IMR-90 (cell line): ENCODE measurements around the gene GNAZ. TPM values are rescaled to one million over a fixed set of nuclear protein-coding genes. Genes with fewer than 3 reads are reported as not detected.

ENCODE experiments used
- ATAC-seq: fragments of 200-7000 bp; cut with Tn5 transposase; 2 replicates; pipeline ENCODE4 v1.9.1; 2020; ENCODE audit warnings: low read depth, mild to moderate bottlenecking, moderate library complexity
- BruUV-seq: library from RNA; stranded (reverse); fragments of 400-500 nt; replicated peaks from 2 replicates; lab custom pipeline; 2021; lab: Mats Ljungman, UMichigan
- CTCF ChIA-PET: fragments of 300-600 bp; formaldehyde crosslinking; extraction: SDS; loops from one replicate; lab custom pipeline; 2021; ENCODE audit warnings: antibody characterized with exemption; lab: Yijun Ruan, JAX
- POLR2A ChIA-PET: fragments of 300-600 bp; sonication (Branson Sonifier 250); formaldehyde crosslinking; loops from one replicate; lab custom pipeline; 2022; ENCODE audit warnings: antibody characterized with exemption; ENCODE audit not compliant: unreplicated experiment; lab: Charles Lee
- DNase-seq: peaks from one replicate; pipeline ENCODE4 v3.0.0; 2013
- H2AFZ ChIP-seq: replicated peaks from 2 replicates; pipeline ENCODE3; 2013; ENCODE audit warnings: low read length, mild to moderate bottlenecking; ENCODE audit not compliant: poor library complexity
- H2AK5ac ChIP-seq: 2 replicates; pipeline ENCODE4 v1.6.1; 2013; ENCODE audit warnings: low read depth, low read length, inconsistent platforms
- H2AK9ac ChIP-seq: replicated peaks from 2 replicates; pipeline ENCODE3; 2013; ENCODE audit warnings: mild to moderate bottlenecking, low read depth, low read length, moderate library complexity; ENCODE audit not compliant: poor library complexity
- H2BK120ac ChIP-seq: 2 replicates; pipeline ENCODE4 v1.6.1; 2013; ENCODE audit warnings: low read depth, low read length, inconsistent platforms
- H2BK15ac ChIP-seq: 3 replicates; pipeline ENCODE4 v1.6.1; 2013; ENCODE audit warnings: low read depth, low read length, inconsistent platforms
- H2BK20ac ChIP-seq: 2 replicates; pipeline ENCODE4 v1.6.1; 2013; ENCODE audit warnings: low read depth, mild to moderate bottlenecking, inconsistent platforms, low read length, moderate library complexity
- H2BK5ac ChIP-seq: 2 replicates; pipeline ENCODE4 v1.6.1; 2013; ENCODE audit warnings: mild to moderate bottlenecking, low read depth, low read length, inconsistent platforms; ENCODE audit not compliant: poor library complexity, severe bottlenecking
- H3K14ac ChIP-seq: replicated peaks from 2 replicates; pipeline ENCODE4 v1.6.1; 2013; ENCODE audit warnings: low read depth, low read length, inconsistent platforms
- H3K18ac ChIP-seq: 2 replicates; pipeline ENCODE4 v1.6.1; 2013; ENCODE audit warnings: low read depth, low read length, control low read depth
- H3K23ac ChIP-seq: 2 replicates; pipeline ENCODE4 v1.6.1; 2013; ENCODE audit warnings: low read depth, low read length, inconsistent platforms
- H3K27ac ChIP-seq: 2 replicates; pipeline ENCODE4 v1.5.1; 2013; ENCODE audit warnings: mild to moderate bottlenecking, control low read depth, low read length; ENCODE audit not compliant: insufficient read depth
- H3K27me3 ChIP-seq: 2 replicates; pipeline ENCODE4 v1.6.1; 2013; ENCODE audit warnings: low read length; ENCODE audit not compliant: control insufficient read depth, insufficient read depth
- H3K36me3 ChIP-seq: 2 replicates; pipeline ENCODE4 v1.6.1; 2013; ENCODE audit warnings: low read length, mixed read lengths; ENCODE audit not compliant: control insufficient read depth, insufficient read depth
- H3K4ac ChIP-seq: 2 replicates; pipeline ENCODE4 v1.6.1; 2013; ENCODE audit warnings: low read depth, low read length, inconsistent platforms
- H3K4me1 ChIP-seq: 2 replicates; pipeline ENCODE4 v1.6.1; 2013; ENCODE audit warnings: low read length, mixed read lengths; ENCODE audit not compliant: control insufficient read depth, insufficient read depth
- H3K4me2 ChIP-seq: 2 replicates; pipeline ENCODE4 v1.6.1; 2013; ENCODE audit warnings: low read depth, mild to moderate bottlenecking, control low read depth, low read length, moderate library complexity
- H3K4me3 ChIP-seq: 2 replicates; pipeline ENCODE4 v1.5.1; 2013; ENCODE audit warnings: low read depth, mild to moderate bottlenecking, control low read depth, low read length, moderate library complexity; ENCODE audit not compliant: insufficient read depth
- H3K56ac ChIP-seq: 2 replicates; pipeline ENCODE4 v1.6.1; 2013; ENCODE audit warnings: low read length, inconsistent platforms; ENCODE audit not compliant: insufficient read depth; ENCODE audit errors: extremely low read depth
- H3K79me1 ChIP-seq, 2 experiments: 2 replicates each; pipeline ENCODE4 v1.6.1; 2013; ENCODE audit warnings: low read length in 2 of 2, inconsistent platforms in 1 of 2, low read depth in 1 of 2
- H3K9ac ChIP-seq: 2 replicates; pipeline ENCODE4 v1.6.1; 2013; ENCODE audit warnings: low read depth, low read length, control low read depth
- H3K9me1 ChIP-seq: 2 replicates; pipeline ENCODE4 v1.6.1; 2013; ENCODE audit warnings: low read length, inconsistent platforms; ENCODE audit not compliant: insufficient read depth
- H3K9me3 ChIP-seq: 2 replicates; pipeline ENCODE4 v1.6.1; 2013; ENCODE audit warnings: low read length; ENCODE audit not compliant: control insufficient read depth, insufficient read depth
- H4K20me1 ChIP-seq: 2 replicates; pipeline ENCODE4 v1.6.1; 2013; ENCODE audit warnings: low read length, inconsistent platforms; ENCODE audit not compliant: insufficient read depth
- H4K5ac ChIP-seq: 2 replicates; pipeline ENCODE4 v1.6.1; 2013; ENCODE audit warnings: mild to moderate bottlenecking, low read depth, low read length, control low read depth
- H4K8ac ChIP-seq, 2 experiments: 2 replicates each; pipeline ENCODE4 v1.6.1; 2013; ENCODE audit warnings: low read depth in 2 of 2, low read length in 2 of 2, control low read depth in 1 of 2, inconsistent platforms in 1 of 2
- H4K91ac ChIP-seq: 2 replicates; pipeline ENCODE4 v1.6.1; 2013; ENCODE audit warnings: low read depth, low read length, inconsistent platforms; ENCODE audit not compliant: insufficient read depth
- FOS ChIP-seq: fragments of 150-350 bp; IDR thresholded peaks from 2 replicates; pipeline ENCODE4 v1.6.1; 2016; ENCODE audit warnings: low read depth, low read length
- MAZ ChIP-seq: IDR thresholded peaks from 2 replicates; pipeline ENCODE4 v1.6.1; 2012; ENCODE audit warnings: low read depth, mild to moderate bottlenecking, low read length, improper control_type of control experiment, moderate library complexity, borderline replicate concordance
- RCOR1 ChIP-seq: IDR thresholded peaks from 2 replicates; pipeline ENCODE4 v1.6.1; 2012; ENCODE audit warnings: mild to moderate bottlenecking, low read length, improper control_type of control experiment; ENCODE audit not compliant: insufficient replicate concordance
- SMC3 ChIP-seq: fragments of 150-350 bp; IDR thresholded peaks from 2 replicates; pipeline ENCODE4 v1.6.1; 2016; ENCODE audit warnings: low read depth, mild to moderate bottlenecking, antibody characterized with exemption, low read length, moderate library complexity
- WGBS, 2 experiments: methylation state at CpG; one replicate each; pipeline versions ENCODE4 v1.1.5 to v1.1.7; 2013; ENCODE audit warnings: missing lambda C conversion rate in 2 of 2; ENCODE audit not compliant: insufficient read length in 1 of 2; ENCODE audit errors: extremely low coverage in 2 of 2; 5-methylcytosine and 5-hydroxymethylcytosine counted together
- dilution Hi-C: fragments of 300-500 bp; cut with HindIII; formaldehyde crosslinking; loops from one replicate; pipeline ENCODE4 v1.14.3; 2018; ENCODE audit warnings: low sequenced_read_pairs; ENCODE audit not compliant: unreplicated experiment
- in situ Hi-C: fragments of 300-500 bp; cut with MboI; formaldehyde crosslinking; loops from 3 replicates; pipeline ENCODE4 v1.14.3; 2019; ENCODE audit warnings: low sequenced_read_pairs, inconsistent platforms, mixed read lengths
- intact Hi-C: fragments of 100-400 bp; cut with micrococcal nuclease; formaldehyde crosslinking; loops from 2 replicates; pipeline ENCODE4 v1.10.0; 2022
- polyA plus RNA-seq, 3 experiments: library from polyadenylated mRNA; depleted of rRNA; stranded (reverse); fragments of >200 nt; gene quantifications; 2 replicates each; pipeline ENCODE4 v1.2.3, GENCODE V29; 2012; ENCODE audit warnings: low replicate concordance in 1 of 3
- total RNA-seq: library from RNA; depleted of rRNA; stranded (reverse); fragments of >200 nt; gene quantifications from 2 replicates; pipeline ENCODE4 v1.2.3, GENCODE V29; 2012
- TF ChIP-seq, protein P1 (sequence below): conservative IDR thresholded peaks from 2 replicates; pipeline ENCODE4 v1.5.1; 2012; ENCODE audit warnings: mild to moderate bottlenecking, low read depth, low read length, improper control_type of control experiment
- TF ChIP-seq, protein P2 (sequence below): fragments of 150-350 bp; IDR thresholded peaks from 2 replicates; pipeline ENCODE4 v1.6.1; 2017; ENCODE audit warnings: mild to moderate bottlenecking, antibody characterized with exemption, low read length, low read depth
- TF ChIP-seq, protein P3 (sequence below): fragments of 150-350 bp; IDR thresholded peaks from 2 replicates; pipeline ENCODE4 v1.6.1; 2016; ENCODE audit warnings: low read depth, mild to moderate bottlenecking, low read length, moderate library complexity, borderline replicate concordance

Gene GNAZ
- total and polyA plus RNA-seq, 2 of the 4 experiments (the other 2 are of a cell fraction) = 1.5 to 2.5 TPM

DNA sequence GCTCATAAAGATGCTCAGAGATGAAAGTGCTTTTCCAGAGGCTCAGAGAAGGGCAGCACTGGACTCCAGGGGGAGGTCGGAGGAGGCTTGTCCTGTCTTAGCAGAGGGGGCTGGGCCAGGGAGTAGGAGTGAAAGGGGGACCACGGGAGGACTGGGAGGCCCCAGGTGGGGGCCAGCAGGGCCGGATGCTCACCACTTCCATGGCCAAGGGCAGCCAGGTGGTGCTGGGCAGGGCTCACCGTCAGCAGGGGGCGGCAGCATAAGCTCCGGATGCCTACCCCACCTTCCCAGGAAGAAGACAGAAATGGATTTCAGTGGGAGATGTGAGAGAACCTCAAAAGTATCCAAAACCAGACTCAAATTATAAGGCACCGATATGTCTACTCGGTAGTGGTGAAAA, 86.0 kb downstream of the GNAZ start:
- Histone ChIP-seq H3K4me1 (no peaks in the 10 kb centered on the region), H3K56ac (no peak overlapping the region), H3K36me3 (peaks cover 2% of the 10 kb centered on the region; the same call in 1 of the 2 replicates), H3K4me2 (no peak overlapping the region), H3K4me3 (no peak overlapping the region), H3K18ac (no peak overlapping the region), H2AK5ac (no peak overlapping the region), H2BK5ac (no peak overlapping the region), H2AFZ (no peak overlapping the region), H2AK9ac (no peak overlapping the region), H3K9me3 (no peaks in the 10 kb centered on the region), H3K9ac (no peak overlapping the region), H3K9me1 (no peaks in the 10 kb centered on the region; the same call in 1 of the 2 replicates), H2BK20ac (no peak overlapping the region), H4K91ac (no peak overlapping the region), H2BK15ac (no peak overlapping the region), H4K8ac (no peak overlapping the region), H2BK120ac (no peak overlapping the region), H3K27me3 (no peaks in the 10 kb centered on the region), H4K5ac (no peak overlapping the region), H3K23ac (no peak overlapping the region), H3K27ac (no peak overlapping the region), H3K4ac (no peak overlapping the region), H3K79me1 (no peaks in the 10 kb centered on the region), H4K20me1 (no peaks in the 10 kb centered on the region), H3K14ac (no peak overlapping the region)
- in situ Hi-C loops (no loop called here), intact Hi-C loops (no loop called here), dilution Hi-C loops (no loop called here)
- ATAC-seq (no peak), DNase-seq (no peak)
- WGBS, 2 experiments = no CpG with 5 or more reads among the region's 8 CpGs
- POLR2A ChIA-PET = no interaction called here
- no TSS peak for BruUV-seq
- TF ChIP-seq, protein P1, sequence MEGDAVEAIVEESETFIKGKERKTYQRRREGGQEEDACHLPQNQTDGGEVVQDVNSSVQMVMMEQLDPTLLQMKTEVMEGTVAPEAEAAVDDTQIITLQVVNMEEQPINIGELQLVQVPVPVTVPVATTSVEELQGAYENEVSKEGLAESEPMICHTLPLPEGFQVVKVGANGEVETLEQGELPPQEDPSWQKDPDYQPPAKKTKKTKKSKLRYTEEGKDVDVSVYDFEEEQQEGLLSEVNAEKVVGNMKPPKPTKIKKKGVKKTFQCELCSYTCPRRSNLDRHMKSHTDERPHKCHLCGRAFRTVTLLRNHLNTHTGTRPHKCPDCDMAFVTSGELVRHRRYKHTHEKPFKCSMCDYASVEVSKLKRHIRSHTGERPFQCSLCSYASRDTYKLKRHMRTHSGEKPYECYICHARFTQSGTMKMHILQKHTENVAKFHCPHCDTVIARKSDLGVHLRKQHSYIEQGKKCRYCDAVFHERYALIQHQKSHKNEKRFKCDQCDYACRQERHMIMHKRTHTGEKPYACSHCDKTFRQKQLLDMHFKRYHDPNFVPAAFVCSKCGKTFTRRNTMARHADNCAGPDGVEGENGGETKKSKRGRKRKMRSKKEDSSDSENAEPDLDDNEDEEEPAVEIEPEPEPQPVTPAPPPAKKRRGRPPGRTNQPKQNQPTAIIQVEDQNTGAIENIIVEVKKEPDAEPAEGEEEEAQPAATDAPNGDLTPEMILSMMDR = no peak
- TF ChIP-seq FOS (no peak), MAZ (no peak), RCOR1 (no peak), SMC3 (no peak)
- TF ChIP-seq, protein P2, sequence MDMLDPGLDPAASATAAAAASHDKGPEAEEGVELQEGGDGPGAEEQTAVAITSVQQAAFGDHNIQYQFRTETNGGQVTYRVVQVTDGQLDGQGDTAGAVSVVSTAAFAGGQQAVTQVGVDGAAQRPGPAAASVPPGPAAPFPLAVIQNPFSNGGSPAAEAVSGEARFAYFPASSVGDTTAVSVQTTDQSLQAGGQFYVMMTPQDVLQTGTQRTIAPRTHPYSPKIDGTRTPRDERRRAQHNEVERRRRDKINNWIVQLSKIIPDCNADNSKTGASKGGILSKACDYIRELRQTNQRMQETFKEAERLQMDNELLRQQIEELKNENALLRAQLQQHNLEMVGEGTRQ = no peak
- TF ChIP-seq, protein P3, sequence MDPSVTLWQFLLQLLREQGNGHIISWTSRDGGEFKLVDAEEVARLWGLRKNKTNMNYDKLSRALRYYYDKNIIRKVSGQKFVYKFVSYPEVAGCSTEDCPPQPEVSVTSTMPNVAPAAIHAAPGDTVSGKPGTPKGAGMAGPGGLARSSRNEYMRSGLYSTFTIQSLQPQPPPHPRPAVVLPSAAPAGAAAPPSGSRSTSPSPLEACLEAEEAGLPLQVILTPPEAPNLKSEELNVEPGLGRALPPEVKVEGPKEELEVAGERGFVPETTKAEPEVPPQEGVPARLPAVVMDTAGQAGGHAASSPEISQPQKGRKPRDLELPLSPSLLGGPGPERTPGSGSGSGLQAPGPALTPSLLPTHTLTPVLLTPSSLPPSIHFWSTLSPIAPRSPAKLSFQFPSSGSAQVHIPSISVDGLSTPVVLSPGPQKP = no peak
- CTCF ChIA-PET = interaction anchor here (0.5 kb wide), 1 partner anchor 567 kb away, joined by 3 read pairs; no protein-coding TSS in a partner anchor
